ENCODE results near the gene PAMR1. TPM values are rescaled to one million over a fixed set of nuclear protein-coding genes. Genes with fewer than 3 reads are reported as not detected.

PAMR1 gene
- total and polyA plus RNA-seq, 7 donors, result 0.92 to 26.5 (median 7.8) TPM

- TF ChIP-seq EP300 (IDR thresholded peaks at IDR 0.05) (no peak), POLR2A (IDR thresholded peaks at IDR 0.05) (no peak), CTCF (IDR thresholded peaks at IDR 0.05) (no peak), POLR2AphosphoS5 (IDR thresholded peaks at IDR 0.05) (no peak)
- Histone ChIP-seq H3K27ac (no peak overlapping the region), H3K4me1 (peaks cover 0 to 17% (median 7%) of the 10 kb centered on the region in 4 donors), H3K36me3 (no peaks in the 10 kb centered on the region), H3K4me3 (no peak overlapping the region), H3K27me3 (no peaks in the 10 kb centered on the region), H3K9me3 (no peaks in the 10 kb centered on the region)
- DNase-seq, result no peak
- 33 to 62% methylated on average over 13 of the region's 13 CpGs for WGBS, 2 donors
- intact Hi-C loops (cut with DNase I), result loop anchor here (5.0 kb wide), 1 partner anchor 84 kb away; no protein-coding TSS in a partner anchor
These were observed 134.4 kb downstream of the PAMR1 start for GRCh38 chr11:35390737-35391682.

- no peaks in the 10 kb centered on the region for H3K9me3 ChIP-seq
- no peaks in the 10 kb centered on the region for H3K36me3 ChIP-seq
- H3K4me3 ChIP-seq, result no peak overlapping the region
- peaks cover 0 to 17% (median 7%) of the 10 kb centered on the region in 4 donors for H3K4me1 ChIP-seq
- no peaks in the 10 kb centered on the region for H3K27me3 ChIP-seq
- DNase-seq, result no peak
- WGBS, 2 donors, result 30 to 61% methylated on average over 6 of the region's 6 CpGs
- intact Hi-C loops (cut with DNase I), result loop anchor here (5.0 kb wide), 1 partner anchor 83 kb away; no protein-coding TSS in a partner anchor
- H3K27ac ChIP-seq, result no peak overlapping the region
- TF ChIP-seq POLR2A (IDR thresholded peaks at IDR 0.05), result no peak
These were observed 135.4 kb downstream of the PAMR1 start for GRCh38 chr11:35389897-35390465.

- Histone ChIP-seq H3K27ac (no peak overlapping the region), H3K27me3 (no peaks in the 10 kb centered on the region), H3K36me3 (no peaks in the 10 kb centered on the region), H3K4me1 (peaks cover 0 to 17% (median 7%) of the 10 kb centered on the region in 4 donors), H3K9me3 (no peaks in the 10 kb centered on the region), H3K4me3 (no peak overlapping the region)
- no peak for DNase-seq
- WGBS, 2 donors, result 71 to 87% methylated on average over 1 of the region's 1 CpG
- intact Hi-C loops (cut with DNase I), result no loop called here
- TF ChIP-seq POLR2A (IDR thresholded peaks at IDR 0.05) (no peak), POLR2AphosphoS5 (IDR thresholded peaks at IDR 0.05) (no peak), CTCF (IDR thresholded peaks at IDR 0.05) (no peak), EP300 (IDR thresholded peaks at IDR 0.05) (no peak)
These were observed 136.3 kb downstream of the PAMR1 start for GRCh38 chr11:35389112-35389511.

GRCh38 chr11:35388061-35388460 is 137.4 kb downstream of the PAMR1 start:
- H3K36me3 ChIP-seq, result no peaks in the 10 kb centered on the region
- intact Hi-C loops (cut with DNase I), result no loop called here
- no peak overlapping the region for H3K27ac ChIP-seq
- DNase-seq, result no peak
- 89 to 91% methylated on average over 5 of the region's 5 CpGs for WGBS, 2 donors
- TF ChIP-seq CTCF (IDR thresholded peaks at IDR 0.05), result no peak
- no peak for TF ChIP-seq EP300 (IDR thresholded peaks at IDR 0.05)
- H3K27me3 ChIP-seq, result no peaks in the 10 kb centered on the region
- no peak overlapping the region for H3K4me3 ChIP-seq
- H3K9me3 ChIP-seq, result no peaks in the 10 kb centered on the region
- H3K4me1 ChIP-seq, result peaks cover 0 to 17% (median 7%) of the 10 kb centered on the region in 4 donors
